Esophagus (tissue), 2 donors: ENCODE data around the gene BCAS4. TPM values are rescaled to one million over a fixed set of nuclear protein-coding genes. Genes with fewer than 3 reads are reported as not detected.
"Not testable (repeated sequence)": the region's sequence is repeated elsewhere in the genome, so short reads cannot be mapped to it uniquely, and the experiment has no call there.

Experiments
- H3K27ac ChIP-seq, 2 donors: one replicate each; pipeline ENCODE4 v1.5.1; 2013; ENCODE audit warnings: low read depth in 2 of 2, mild to moderate bottlenecking in 2 of 2, inconsistent platforms in 1 of 2, low read length in 1 of 2, moderate library complexity in 1 of 2
- H3K27me3 ChIP-seq, 2 donors: one replicate each; pipeline ENCODE4 v1.6.1; 2013; ENCODE audit warnings: low read length in 2 of 2, control low read depth in 1 of 2, mild to moderate bottlenecking in 1 of 2; ENCODE audit not compliant: insufficient read depth in 2 of 2, control insufficient read depth in 1 of 2
- H3K36me3 ChIP-seq, 2 donors: one replicate each; pipeline ENCODE4 v1.6.1; 2013; ENCODE audit warnings: low read length in 1 of 2; ENCODE audit not compliant: control insufficient read depth in 2 of 2, insufficient read depth in 2 of 2
- H3K4me1 ChIP-seq, 2 donors: one replicate each; pipeline ENCODE4 v1.6.1; 2013; ENCODE audit warnings: low read length in 1 of 2; ENCODE audit not compliant: control insufficient read depth in 2 of 2, insufficient read depth in 2 of 2
- H3K4me3 ChIP-seq, 2 donors: one replicate each; pipeline ENCODE4 v1.5.1; 2013; ENCODE audit warnings: low read length in 2 of 2, mild to moderate bottlenecking in 2 of 2, low read depth in 1 of 2, moderate library complexity in 1 of 2
- H3K9me3 ChIP-seq, 2 donors: one replicate each; pipeline ENCODE4 v1.6.1; 2013; ENCODE audit warnings: mild to moderate bottlenecking in 2 of 2, low read depth in 1 of 2, low read length in 1 of 2, moderate library complexity in 1 of 2; ENCODE audit not compliant: control insufficient read depth in 2 of 2, insufficient read depth in 1 of 2
- WGBS, 2 donors: extraction: QIAGEN DNeasy Blood & Tissue Kit; methylation state at CpG; one replicate each; pipeline ENCODE4 v1.1.7; 2013; 5-methylcytosine and 5-hydroxymethylcytosine counted together
- polyA plus RNA-seq, 2 donors: library from polyadenylated mRNA; stranded (reverse); fragments of 200-250 nt; gene quantifications; one replicate each; pipeline ENCODE4 v1.2.3, GENCODE V29; 2013
- donor health status: healthy with polysubstance abuse.
- donor health status: Bipolar disorder and iron deficiency.

BCAS4 gene
- polyA plus RNA-seq, 2 donors = 1.2 to 1.5 TPM

- 81 to 86% methylated on average over 8 to 10 of the region's 12 CpGs for WGBS, 2 donors
- H3K27ac ChIP-seq, H3K4me1 ChIP-seq, H3K27me3 ChIP-seq, H3K4me3 ChIP-seq, H3K9me3 ChIP-seq, H3K36me3 ChIP-seq: not testable (repeated sequence)
These were observed 25.2 kb upstream of the BCAS4 start for GRCh38 chr20:50769551-50770085.

GRCh38 chr20:50771419-50772080 is 23.3 kb upstream of the BCAS4 start:
- H3K27me3 ChIP-seq, H3K4me1 ChIP-seq, H3K27ac ChIP-seq, H3K4me3 ChIP-seq, H3K9me3 ChIP-seq, H3K36me3 ChIP-seq: not testable (repeated sequence)
- WGBS, 2 donors = 79 to 80% methylated on average over 3 to 5 of the region's 8 CpGs

- no peak overlapping the region for H3K4me3 ChIP-seq
- no peaks in the 10 kb centered on the region for H3K9me3 ChIP-seq
- no peaks in the 10 kb centered on the region for H3K4me1 ChIP-seq
- 60 to 72% methylated on average over 5 of the region's 5 CpGs for WGBS, 2 donors
- no peaks in the 10 kb centered on the region for H3K36me3 ChIP-seq
- H3K27ac ChIP-seq = no peak overlapping the region
- no peaks in the 10 kb centered on the region for H3K27me3 ChIP-seq
These were observed 22.3 kb upstream of the BCAS4 start for GRCh38 chr20:50772420-50773185.

- H3K27me3 ChIP-seq = no peaks in the 10 kb centered on the region
- WGBS, 2 donors = 86 to 87% methylated on average over 3 of the region's 3 CpGs
These were observed 20.3 kb upstream of the BCAS4 start for GRCh38 chr20:50774515-50774914.

GRCh38 chr20:50776122-50776817 is 18.6 kb upstream of the BCAS4 start:
- 70 to 75% methylated on average over 8 of the region's 8 CpGs for WGBS, 2 donors
- no peaks in the 10 kb centered on the region for H3K36me3 ChIP-seq

More at GRCh38 chr20:50774515-50774914, 20.3 kb upstream of the BCAS4 start:
- Histone ChIP-seq H3K4me1 (no peaks in the 10 kb centered on the region), H3K4me3 (no peak overlapping the region), H3K27ac (no peak overlapping the region), H3K36me3 (no peaks in the 10 kb centered on the region), H3K9me3 (no peaks in the 10 kb centered on the region)

GRCh38 chr20:50777373-50777772 is 17.5 kb upstream of the BCAS4 start:
- Histone ChIP-seq H3K27ac (no peak overlapping the region), H3K27me3 (no peaks in the 10 kb centered on the region), H3K9me3 (no peaks in the 10 kb centered on the region), H3K4me1 (no peaks in the 10 kb centered on the region), H3K4me3 (no peak overlapping the region), H3K36me3 (no peaks in the 10 kb centered on the region)
- 56 to 65% methylated on average over 2 of the region's 2 CpGs for WGBS, 2 donors

More at GRCh38 chr20:50776122-50776817, 18.6 kb upstream of the BCAS4 start:
- Histone ChIP-seq H3K4me3 (no peak overlapping the region), H3K27ac (no peak overlapping the region), H3K9me3 (no peaks in the 10 kb centered on the region), H3K27me3 (no peaks in the 10 kb centered on the region), H3K4me1 (no peaks in the 10 kb centered on the region)

GRCh38 chr20:50778994-50779393 is 15.9 kb upstream of the BCAS4 start:
- WGBS, 2 donors = 94 to 95% methylated on average over 8 of the region's 8 CpGs
- H3K27me3 ChIP-seq, H3K36me3 ChIP-seq, H3K4me3 ChIP-seq, H3K4me1 ChIP-seq, H3K27ac ChIP-seq, H3K9me3 ChIP-seq: not testable (repeated sequence)

- WGBS, 2 donors = 92 to 93% methylated on average over 2 of the region's 2 CpGs
These were observed 11.5 kb upstream of the BCAS4 start for GRCh38 chr20:50783390-50783789.

GRCh38 chr20:50783903-50784302 is 11.0 kb upstream of the BCAS4 start:
- Histone ChIP-seq H3K4me1 (no peaks in the 10 kb centered on the region), H3K9me3 (no peaks in the 10 kb centered on the region), H3K36me3 (no peaks in the 10 kb centered on the region), H3K4me3 (no peak overlapping the region), H3K27ac (no peak overlapping the region), H3K27me3 (no peaks in the 10 kb centered on the region)
- WGBS, 2 donors = 75 to 88% methylated on average over 6 of the region's 6 CpGs

More at GRCh38 chr20:50783390-50783789, 11.5 kb upstream of the BCAS4 start:
- H3K27me3 ChIP-seq = no peaks in the 10 kb centered on the region
- no peak overlapping the region for H3K27ac ChIP-seq
- H3K4me3 ChIP-seq = no peak overlapping the region
- no peaks in the 10 kb centered on the region for H3K36me3 ChIP-seq
- no peaks in the 10 kb centered on the region for H3K9me3 ChIP-seq
- H3K4me1 ChIP-seq = no peaks in the 10 kb centered on the region
